Pancreas (tissue), 10 donors: ENCODE data around the gene PRR22. TPM values are rescaled to one million over a fixed set of nuclear protein-coding genes. Genes with fewer than 3 reads are reported as not detected.
"Not testable (repeated sequence)": the region's sequence is repeated elsewhere in the genome, so short reads cannot be mapped to it uniquely, and the experiment has no call there.

Source experiments
- ATAC-seq, 4 donors: fragments of 200-7000 bp; cut with Tn5 transposase; one replicate each; pipeline versions ENCODE4 v1.8.0 to v1.9.1; 2020; ENCODE audit warnings: mild to moderate bottlenecking in 4 of 4, moderate library complexity in 4 of 4
- DNase-seq, 6 donors: peaks; one replicate each; pipeline ENCODE4 v3.0.0-alpha.2; 2020
- FAIRE-seq: peaks from 2 replicates; lab custom pipeline; 2012; peaks lifted over from hg19 to GRCh38; lab: Jason Lieb, UNC
- H3K27ac ChIP-seq, 4 donors: fragments of 200-600 bp; sonication (generic); 1 replicate in 3 of 4; 2 replicates in 1 of 4; pipeline versions ENCODE4 v1.5.0 to v1.8.0; 2020
- H3K27me3 ChIP-seq, 4 donors: fragments of 200-600 bp; one replicate each; pipeline ENCODE4 v1.8.0; 2021
- H3K36me3 ChIP-seq, 3 donors: fragments of 200-600 bp; sonication (generic) in 1 of 3; one replicate each; pipeline versions ENCODE4 v1.5.0 to v1.8.0; 2020 to 2021
- H3K4me1 ChIP-seq, 3 donors: fragments of 200-600 bp; one replicate each; pipeline ENCODE4 v1.8.0; 2021
- H3K4me3 ChIP-seq, 4 donors: fragments of 200-600 bp; sonication (generic) in 2 of 4; one replicate each; pipeline versions ENCODE4 v1.5.0 to v1.8.0; 2020 to 2021
- H3K9me3 ChIP-seq, 4 donors: fragments of 200-600 bp; one replicate each; pipeline ENCODE4 v1.8.0; 2021
- CTCF ChIP-seq, 4 donors: fragments of 200-600 bp; sonication (generic) in 3 of 4; IDR thresholded peaks; one replicate each; pipeline versions ENCODE4 v1.5.0 to v1.8.0; 2021; ENCODE audit warnings: antibody characterized with exemption in 4 of 4
- WGBS, 2 donors: extraction: QIAGEN DNeasy Blood & Tissue Kit; methylation state at CpG; one replicate each; pipeline ENCODE4 v1.1.7; 2013; 5-methylcytosine and 5-hydroxymethylcytosine counted together
- intact Hi-C, 3 donors: fragments of 100-400 bp; cut with DNase I; formaldehyde crosslinking; loops; one replicate each; pipeline versions ENCODE4 v1.11.1 to v1.14.2; 2022
- polyA plus RNA-seq, 2 donors: library from polyadenylated mRNA; stranded (reverse); fragments of 200-250 nt; gene quantifications; one replicate each; pipeline ENCODE4 v1.2.3, GENCODE V29; 2013
- total RNA-seq, 6 donors: library from RNA; stranded (reverse); fragmentation: NEBNext Ultra II Directional in 4 of 6; extraction: Animal tissue kit (Norgen Biotek cat#: 25700) in 4 of 6; gene quantifications; one replicate each; pipeline versions ENCODE4 v1.2.1 to v1.2.4, GENCODE V29; 2021 to 2023
- donor health status: healthy with polysubstance abuse.
- donor health status: DM: no; HTN: no; CAD: no; lungs with moderate emphysema.
- donor health status: DM: no; HTN: no; CAD: no.
- donor health status: control.
- donor health status: control.
- donor health status: Bipolar disorder and iron deficiency.
- donor health status: DM: yes; HTN: yes; CAD: no.
- donor health status: DM: no; HTN: no; CAD: no.
- donor health status: DM: no; HTN: no; CAD: no.
- donor health status: DM: yes; HTN: yes; CAD: no.

Gene PRR22
- total and polyA plus RNA-seq, 8 donors = 0.61 to 25.9 (median 2.1) TPM

DNA sequence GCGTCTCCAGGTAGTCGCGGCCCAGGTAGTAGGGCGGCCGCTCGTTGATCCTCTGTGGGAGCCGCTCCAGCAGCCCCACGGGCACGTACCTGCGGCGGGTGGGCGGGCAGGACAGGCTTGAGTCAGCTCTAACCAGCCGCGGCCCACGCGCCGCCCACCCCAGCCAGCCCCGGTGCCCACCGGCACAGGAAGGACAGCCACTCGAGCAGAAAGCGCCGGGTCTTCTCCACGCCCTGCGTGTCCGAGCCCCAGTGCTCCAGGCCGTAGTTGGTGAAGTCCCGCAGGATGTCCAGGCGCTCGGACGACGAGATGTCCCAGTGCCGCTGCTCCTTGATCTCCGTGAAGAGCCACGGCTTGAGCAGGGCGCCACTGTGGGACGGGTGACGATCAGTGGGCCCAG, 877 bp upstream of the PRR22 start:
- FAIRE-seq = no peak
- H3K36me3 ChIP-seq = peaks cover 9 to 51% (median 31%) of the 10 kb centered on the region in 3 donors
- no peaks in the 10 kb centered on the region for H3K9me3 ChIP-seq
- no peak for TF ChIP-seq CTCF (IDR thresholded peaks at IDR 0.05)
- intact Hi-C loops = no loop called here
- ATAC-seq = no peak
- 95 to 96% methylated on average over 36 to 37 of the region's 37 CpGs for WGBS, 2 donors
- H3K27me3 ChIP-seq = no peaks in the 10 kb centered on the region
- no peak for DNase-seq
- H3K4me3 ChIP-seq = no peak overlapping the region
- no peak overlapping the region for H3K27ac ChIP-seq
- H3K4me1 ChIP-seq = peaks cover 0 to 2% (median 0%) of the 10 kb centered on the region in 3 donors

DNA sequence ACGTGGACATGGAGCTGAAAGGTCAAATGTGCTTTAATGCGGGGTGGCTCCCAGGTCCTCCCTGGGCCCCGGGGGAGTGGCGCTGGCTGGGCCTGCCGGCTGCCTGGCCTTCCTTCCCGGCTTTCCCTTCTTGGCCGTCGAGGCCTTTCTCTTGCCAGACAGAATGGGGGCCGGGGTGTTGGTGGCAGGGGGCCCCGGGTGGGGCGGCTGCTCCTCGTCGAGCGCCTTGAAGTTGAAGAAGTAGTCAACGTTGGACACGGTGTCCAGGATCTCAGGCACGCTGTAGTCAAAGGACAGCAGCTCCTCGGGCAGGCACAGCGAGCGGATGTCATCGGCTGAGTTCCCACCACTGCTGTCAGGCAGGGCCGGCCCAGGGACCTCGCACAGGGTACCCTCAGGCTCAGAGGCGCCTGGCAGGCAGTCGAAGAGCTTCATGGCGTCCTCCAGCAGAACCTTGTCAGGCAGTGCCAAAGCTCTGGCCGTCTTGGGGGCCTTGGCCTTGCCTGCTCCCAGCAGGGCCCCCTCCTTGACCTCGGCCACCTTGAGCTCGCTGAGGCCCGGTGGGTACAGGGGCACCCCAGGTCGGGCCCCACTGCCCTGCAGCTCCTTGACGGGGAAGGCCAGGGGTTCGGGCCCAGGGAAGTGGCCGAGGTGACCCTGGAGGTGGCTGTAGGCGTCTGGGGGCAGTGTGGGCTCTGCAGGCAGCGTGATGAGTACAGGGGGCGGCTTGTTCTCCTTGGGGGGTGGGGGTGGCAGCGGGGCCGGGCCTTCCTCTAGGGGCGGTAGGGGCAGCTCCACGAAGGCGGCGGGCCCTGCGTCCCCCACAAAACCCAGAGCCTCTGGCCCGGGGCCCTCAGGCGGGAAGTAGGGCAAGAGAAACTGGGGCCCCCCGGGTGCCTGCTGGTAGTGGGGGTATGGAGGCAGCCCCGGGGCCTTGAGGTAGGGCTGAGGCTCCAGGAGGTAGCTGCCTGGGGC, 1.3 kb downstream of the PRR22 start:
- H3K27me3 ChIP-seq = no peaks in the 10 kb centered on the region
- H3K36me3 ChIP-seq = peaks cover 5 to 34% (median 17%) of the 10 kb centered on the region in 3 donors
- TF ChIP-seq CTCF (IDR thresholded peaks at IDR 0.05) = no peak
- H3K4me3 ChIP-seq = no peak overlapping the region
- DNase-seq = peak in 1 of 6 donors; percentile 78
- FAIRE-seq = no peak
- peak in 1 of 4 donors; percentile 2 for ATAC-seq
- no peaks in the 10 kb centered on the region for H3K4me1 ChIP-seq
- 79 to 87% methylated on average over 48 of the region's 48 CpGs for WGBS, 2 donors
- H3K9me3 ChIP-seq = no peaks in the 10 kb centered on the region
- intact Hi-C loops = no loop called here
- H3K27ac ChIP-seq = no peak overlapping the region

DNA sequence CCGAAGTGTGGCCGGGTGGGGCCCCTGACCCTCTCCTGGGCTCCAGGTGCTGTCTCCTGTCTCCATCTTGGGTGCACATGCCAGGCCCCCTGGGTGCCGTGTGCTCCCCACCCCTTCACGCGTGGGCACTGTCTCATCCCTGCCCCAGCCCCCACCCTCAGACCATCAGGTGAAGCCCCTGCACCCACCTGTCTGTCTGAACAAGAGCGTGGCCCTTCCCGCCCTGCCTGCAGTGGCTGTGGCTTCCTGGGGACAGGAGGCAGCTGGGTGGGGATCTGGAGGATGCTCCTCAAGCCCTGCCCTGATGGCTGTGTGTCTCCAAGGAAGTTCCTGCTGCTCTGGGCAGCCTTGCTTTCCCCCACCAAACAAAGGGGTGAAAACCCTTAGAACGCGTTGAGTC, 2.2 kb downstream of the PRR22 start:
- intact Hi-C loops = no loop called here
- DNase-seq (no peak), ATAC-seq (no peak), FAIRE-seq (no peak)
- Histone ChIP-seq H3K4me1 (no peaks in the 10 kb centered on the region), H3K4me3 (no peak overlapping the region), H3K9me3 (no peaks in the 10 kb centered on the region), H3K27me3 (no peaks in the 10 kb centered on the region), H3K36me3 (peaks cover 0 to 28% (median 11%) of the 10 kb centered on the region in 3 donors), H3K27ac (no peak overlapping the region)
- TF ChIP-seq CTCF (IDR thresholded peaks at IDR 0.05) = no peak
- 78 to 83% methylated on average over 7 to 9 of the region's 9 CpGs for WGBS, 2 donors

DNA sequence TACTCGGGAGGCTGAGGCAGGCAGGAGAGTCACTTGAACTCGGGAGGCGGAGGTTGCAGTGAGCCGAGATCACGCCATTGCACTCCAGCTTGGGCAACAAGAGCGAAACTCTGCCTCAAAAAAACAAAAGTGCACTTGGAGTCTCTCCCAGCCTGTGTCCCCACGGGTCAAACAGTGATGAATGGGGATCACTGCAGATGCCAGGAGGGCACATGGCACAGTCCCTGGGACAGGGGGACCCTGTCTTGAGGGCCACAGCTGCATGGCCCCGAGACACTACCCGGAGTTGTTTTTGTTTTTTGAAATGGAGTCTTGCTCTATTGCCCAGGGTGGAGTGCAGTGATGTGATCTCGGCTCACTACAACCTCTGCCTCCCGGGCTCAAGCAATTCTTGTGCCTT, 3.6 kb downstream of the PRR22 start:
- H3K4me3 ChIP-seq, FAIRE-seq, H3K9me3 ChIP-seq, DNase-seq, intact Hi-C loops, H3K27ac ChIP-seq, H3K4me1 ChIP-seq, ATAC-seq, H3K27me3 ChIP-seq: not testable (repeated sequence)
- 78 to 80% methylated on average over 11 of the region's 11 CpGs for WGBS, 2 donors
- H3K36me3 ChIP-seq = peaks cover 0 to 14% (median 4%) of the 10 kb centered on the region in 3 donors

DNA sequence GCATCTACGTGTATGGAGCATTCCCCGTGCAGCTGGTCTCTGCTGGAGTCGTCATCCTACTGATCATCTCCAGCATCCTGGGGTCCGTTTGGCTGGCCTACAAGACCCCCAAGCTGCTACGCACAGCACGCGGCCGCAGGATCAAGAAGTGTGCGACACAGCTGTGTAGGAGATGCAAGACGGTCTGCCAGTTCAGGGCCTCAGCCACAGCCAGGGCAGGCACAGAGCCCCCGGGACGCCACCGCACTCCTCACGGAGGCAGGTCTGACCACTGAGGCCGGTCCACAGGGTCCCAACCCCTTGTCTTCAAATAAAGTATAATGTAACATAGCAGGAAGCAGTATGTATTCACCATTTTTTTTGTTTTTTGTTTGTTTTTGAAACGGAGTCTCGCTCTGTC, 6.1 kb downstream of the PRR22 start:
- DNase-seq (no peak), FAIRE-seq (no peak), ATAC-seq (no peak)
- no peaks in the 10 kb centered on the region for H3K36me3 ChIP-seq
- H3K4me3 ChIP-seq = no peak overlapping the region
- no peaks in the 10 kb centered on the region for H3K27me3 ChIP-seq
- no peaks in the 10 kb centered on the region for H3K9me3 ChIP-seq
- no peak overlapping the region for H3K27ac ChIP-seq
- 89 to 90% methylated on average over 17 of the region's 17 CpGs for WGBS, 2 donors
- intact Hi-C loops = loop anchor here in 1 of 3 donors (10.0 kb wide), 1 partner anchor 246 kb away; no protein-coding TSS in a partner anchor
- no peaks in the 10 kb centered on the region for H3K4me1 ChIP-seq
- TF ChIP-seq CTCF (IDR thresholded peaks at IDR 0.05) = no peak
